ENCODE data around the gene HHIPL1.

DNA sequence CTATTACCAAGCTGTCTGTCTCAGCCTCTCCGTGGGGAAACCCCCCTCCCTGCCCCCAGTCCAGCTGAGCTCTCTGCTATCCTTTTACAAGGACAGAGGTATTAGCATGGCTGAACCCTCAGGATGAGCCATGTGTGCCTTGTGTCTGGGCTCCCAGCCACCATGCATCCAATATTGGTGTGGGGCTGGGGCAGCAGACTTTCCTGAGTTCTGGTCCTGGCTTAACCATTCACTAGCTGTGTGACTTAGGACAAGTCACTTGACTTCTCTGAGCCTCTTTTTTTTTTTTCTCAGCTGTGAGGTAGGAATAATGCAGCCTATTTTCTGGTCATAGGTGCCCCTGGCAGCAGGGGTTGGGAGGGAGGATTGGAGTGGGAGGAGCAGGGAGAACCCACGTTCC, 22.1 kb downstream of the HHIPL1 start:
- no peak for TF ChIP-seq CTCF (IDR thresholded peaks at IDR 0.05 in 8 of 11, conservative IDR thresholded peaks at IDR 0.05 in 3 of 11)
- no peak for TF ChIP-seq POLR2AphosphoS5 (IDR thresholded peaks at IDR 0.05)

All from spleen (tissue), 7 donors.